OCI-LY7 (cell line): Measurements from ENCODE around the gene MAP1B.

ENCODE experiments used
- EZH2phosphoT487 ChIP-seq: fragments of 200-600 bp; sonication (generic); IDR thresholded peaks from 2 replicates; pipeline ENCODE4 v1.6.1; 2018; ENCODE audit warnings: low read depth, borderline replicate concordance, mild to moderate bottlenecking, mixed run types, antibody characterized with exemption, low read length, moderate library complexity, mixed read lengths
- TF ChIP-seq, protein P1 (sequence below): fragments of 200-600 bp; sonication (generic); conservative IDR thresholded peaks from 2 replicates; pipeline ENCODE4 v1.5.1; 2014; ENCODE audit warnings: mild to moderate bottlenecking, antibody characterized with exemption, low read length, moderate library complexity, mixed read lengths

- TF ChIP-seq, protein P1, sequence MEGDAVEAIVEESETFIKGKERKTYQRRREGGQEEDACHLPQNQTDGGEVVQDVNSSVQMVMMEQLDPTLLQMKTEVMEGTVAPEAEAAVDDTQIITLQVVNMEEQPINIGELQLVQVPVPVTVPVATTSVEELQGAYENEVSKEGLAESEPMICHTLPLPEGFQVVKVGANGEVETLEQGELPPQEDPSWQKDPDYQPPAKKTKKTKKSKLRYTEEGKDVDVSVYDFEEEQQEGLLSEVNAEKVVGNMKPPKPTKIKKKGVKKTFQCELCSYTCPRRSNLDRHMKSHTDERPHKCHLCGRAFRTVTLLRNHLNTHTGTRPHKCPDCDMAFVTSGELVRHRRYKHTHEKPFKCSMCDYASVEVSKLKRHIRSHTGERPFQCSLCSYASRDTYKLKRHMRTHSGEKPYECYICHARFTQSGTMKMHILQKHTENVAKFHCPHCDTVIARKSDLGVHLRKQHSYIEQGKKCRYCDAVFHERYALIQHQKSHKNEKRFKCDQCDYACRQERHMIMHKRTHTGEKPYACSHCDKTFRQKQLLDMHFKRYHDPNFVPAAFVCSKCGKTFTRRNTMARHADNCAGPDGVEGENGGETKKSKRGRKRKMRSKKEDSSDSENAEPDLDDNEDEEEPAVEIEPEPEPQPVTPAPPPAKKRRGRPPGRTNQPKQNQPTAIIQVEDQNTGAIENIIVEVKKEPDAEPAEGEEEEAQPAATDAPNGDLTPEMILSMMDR, result no peak
- no peak for TF ChIP-seq EZH2phosphoT487
These were observed 60.5 kb downstream of the MAP1B start for GRCh38 chr5:72167804-72168203.
